Prostate gland (tissue), 2 donors: Measurements from ENCODE around the gene C11orf97.

Experiments used
- CTCF ChIP-seq, 4 experiments: fragments of 200-600 bp in 2 of 4; fragments of 450-650 bp in 2 of 4; sonication (generic) in 2 of 4; IDR thresholded peaks; 1 replicate in 3 of 4; 2 replicates in 1 of 4; pipeline ENCODE4 v1.5.1; 2016 to 2019; ENCODE audit warnings: antibody characterized with exemption in 4 of 4, mild to moderate bottlenecking in 2 of 4, moderate library complexity in 2 of 4
- POLR2A ChIP-seq: fragments of 450-650 bp; IDR thresholded peaks from one replicate; pipeline ENCODE4 v1.6.1; 2016; ENCODE audit warnings: antibody characterized with exemption, mild to moderate bottlenecking

GRCh38 chr11:94568200-94568599, 55.9 kb downstream of the C11orf97 start:
- TF ChIP-seq CTCF (IDR thresholded peaks at IDR 0.05) (no peak), POLR2A (no peak)
